WTC11 (cell line): ENCODE data around the gene MYL3. TPM values are rescaled to one million over a fixed set of nuclear protein-coding genes. Genes with fewer than 3 reads are reported as not detected.

Source experiments
- ATAC-seq: fragments of 200-7000 bp; cut with Tn5 transposase; 2 replicates; pipeline ENCODE4 v1.10.0; 2021; ENCODE audit warnings: mild to moderate bottlenecking, moderate library complexity
- CTCF ChIA-PET: fragments of 300-600 bp; sonication (Branson Sonifier 250); formaldehyde crosslinking; loops from one replicate; lab custom pipeline; 2021; ENCODE audit warnings: antibody characterized with exemption; lab: Charles Lee
- POLR2A ChIA-PET: fragments of 350-600 bp; sonication (Branson Sonifier 250); formaldehyde crosslinking; loops from one replicate; lab custom pipeline; 2021; ENCODE audit warnings: antibody characterized with exemption; lab: Charles Lee
- DNase-seq: peaks from one replicate; pipeline ENCODE4 v3.0.0; 2021; ENCODE audit warnings: low spot score
- H3K27ac Mint-ChIP-seq: 2 replicates; pipeline ENCODE4 v1.8.0; 2021; ENCODE audit warnings: mixed read lengths
- H3K27me3 Mint-ChIP-seq: 2 replicates; pipeline ENCODE4 v1.8.0; 2021; ENCODE audit warnings: low read depth, mild to moderate bottlenecking, moderate library complexity, mixed read lengths
- H3K36me3 Mint-ChIP-seq: 2 replicates; pipeline ENCODE4 v1.8.0; 2021; ENCODE audit warnings: mixed read lengths
- H3K4me1 Mint-ChIP-seq: 2 replicates; pipeline ENCODE4 v1.8.0; 2022; ENCODE audit warnings: mixed read lengths
- H3K4me3 Mint-ChIP-seq: 2 replicates; pipeline ENCODE4 v1.8.0; 2021; ENCODE audit warnings: mild to moderate bottlenecking, moderate library complexity, mixed read lengths
- H3K9me3 Mint-ChIP-seq: 2 replicates; pipeline ENCODE4 v1.8.0; 2021; ENCODE audit warnings: mixed read lengths
- ATF2 ChIP-seq: sonication (generic); formaldehyde crosslinking; IDR thresholded peaks from 2 replicates; pipeline ENCODE4 v1.8.1; 2022; ENCODE audit warnings: low read depth, missing genetic modification reagents, borderline replicate concordance
- CTCF ChIP-seq: fragments of 200-600 bp; IDR thresholded peaks from 2 replicates; pipeline ENCODE4 v1.8.0; 2022; ENCODE audit warnings: antibody characterized with exemption
- FOXK1 ChIP-seq: sonication (generic); formaldehyde crosslinking; IDR thresholded peaks from 2 replicates; pipeline ENCODE4 v1.8.0; 2022; ENCODE audit warnings: mild to moderate bottlenecking, moderate library complexity, missing genetic modification reagents
- GABPB1 ChIP-seq: sonication (generic); formaldehyde crosslinking; IDR thresholded peaks from 2 replicates; pipeline ENCODE4 v1.8.1; 2023; ENCODE audit warnings: mild to moderate bottlenecking, missing genetic modification reagents
- HMGA2 ChIP-seq: fragments of 250-450 bp; sonication (Bioruptor Pico); IDR thresholded peaks from 2 replicates; pipeline ENCODE4 v1.4.0; 2021; ENCODE audit warnings: mild to moderate bottlenecking, moderate library complexity
- MYBL2 ChIP-seq: sonication (generic); formaldehyde crosslinking; IDR thresholded peaks from 2 replicates; pipeline ENCODE4 v1.8.1; 2023; ENCODE audit warnings: mild to moderate bottlenecking, moderate library complexity, missing genetic modification reagents
- NFATC4 ChIP-seq: fragments of 250-450 bp; sonication (Bioruptor Pico); IDR thresholded peaks from 2 replicates; pipeline ENCODE4 v1.9.0; 2021; ENCODE audit warnings: mild to moderate bottlenecking
- OVOL2 ChIP-seq: fragments of 250-450 bp; sonication (Bioruptor Pico); IDR thresholded peaks from 2 replicates; pipeline ENCODE4 v1.9.0; 2021; ENCODE audit warnings: mild to moderate bottlenecking, borderline replicate concordance
- SMAD4 ChIP-seq: sonication (generic); formaldehyde crosslinking; IDR thresholded peaks from 2 replicates; pipeline ENCODE4 v1.8.0; 2022; ENCODE audit warnings: mild to moderate bottlenecking, missing genetic modification reagents
- SOX15 ChIP-seq: fragments of 250-450 bp; sonication (Bioruptor Pico); IDR thresholded peaks from 2 replicates; pipeline ENCODE4 v1.9.0; 2021; ENCODE audit warnings: mild to moderate bottlenecking
- ZNF138 ChIP-seq: sonication (generic); formaldehyde crosslinking; conservative IDR thresholded peaks from 2 replicates; pipeline ENCODE4 v1.8.1; 2022; ENCODE audit warnings: mild to moderate bottlenecking, moderate library complexity, missing genetic modification reagents
- ZNF532 ChIP-seq: fragments of 250-450 bp; sonication (Bioruptor Pico); IDR thresholded peaks from 2 replicates; pipeline ENCODE4 v1.9.0; 2021; ENCODE audit warnings: mild to moderate bottlenecking, borderline replicate concordance
- total RNA-seq: library from RNA; stranded (reverse); gene quantifications from 3 replicates; pipeline ENCODE4 v1.2.3, GENCODE V29; 2021
- TF ChIP-seq, protein P1 (sequence below): fragments of 250-450 bp; sonication (Bioruptor Pico); IDR thresholded peaks from 2 replicates; pipeline ENCODE4 v1.9.0; 2021; ENCODE audit warnings: mild to moderate bottlenecking
- TF ChIP-seq, protein P2 (sequence below): sonication (generic); formaldehyde crosslinking; IDR thresholded peaks from 2 replicates; pipeline ENCODE4 v1.8.1; 2023; ENCODE audit warnings: mild to moderate bottlenecking, missing genetic modification reagents, moderate library complexity
- TF ChIP-seq, protein P3 (sequence below): fragments of 250-450 bp; sonication (Bioruptor Pico); IDR thresholded peaks from 2 replicates; pipeline ENCODE4 v1.9.0; 2021; ENCODE audit warnings: moderate library complexity, mild to moderate bottlenecking, inconsistent platforms, borderline replicate concordance

MYL3 gene
- total RNA-seq, 1 experiment from 2014 or later: 0.31 TPM

GRCh38 chr3:46888705-46889104 is 25.5 kb upstream of the MYL3 start:
- no peak for DNase-seq
- Mint-ChIP-seq H3K27me3 (peaks cover 97% of the 10 kb centered on the region), H3K4me1 (peaks cover 43% of the 10 kb centered on the region), H3K4me3 (no peak overlapping the region), H3K36me3 (no peaks in the 10 kb centered on the region), H3K27ac (no peak overlapping the region), H3K9me3 (no peaks in the 10 kb centered on the region)
- TF ChIP-seq HMGA2 (CRISPR knock-in tag) (no peak), SMAD4 (no peak), ATF2 (no peak), ZNF138 (no peak), FOXK1 (CRISPR knock-in tag) (no peak), ZNF532 (CRISPR knock-in tag) (no peak), SOX15 (CRISPR knock-in tag) (no peak), CTCF (no peak), GABPB1 (CRISPR knock-in tag) (no peak), NFATC4 (CRISPR knock-in tag) (no peak), MYBL2 (CRISPR knock-in tag) (no peak), OVOL2 (CRISPR knock-in tag) (no peak)
- TF ChIP-seq, protein P1, sequence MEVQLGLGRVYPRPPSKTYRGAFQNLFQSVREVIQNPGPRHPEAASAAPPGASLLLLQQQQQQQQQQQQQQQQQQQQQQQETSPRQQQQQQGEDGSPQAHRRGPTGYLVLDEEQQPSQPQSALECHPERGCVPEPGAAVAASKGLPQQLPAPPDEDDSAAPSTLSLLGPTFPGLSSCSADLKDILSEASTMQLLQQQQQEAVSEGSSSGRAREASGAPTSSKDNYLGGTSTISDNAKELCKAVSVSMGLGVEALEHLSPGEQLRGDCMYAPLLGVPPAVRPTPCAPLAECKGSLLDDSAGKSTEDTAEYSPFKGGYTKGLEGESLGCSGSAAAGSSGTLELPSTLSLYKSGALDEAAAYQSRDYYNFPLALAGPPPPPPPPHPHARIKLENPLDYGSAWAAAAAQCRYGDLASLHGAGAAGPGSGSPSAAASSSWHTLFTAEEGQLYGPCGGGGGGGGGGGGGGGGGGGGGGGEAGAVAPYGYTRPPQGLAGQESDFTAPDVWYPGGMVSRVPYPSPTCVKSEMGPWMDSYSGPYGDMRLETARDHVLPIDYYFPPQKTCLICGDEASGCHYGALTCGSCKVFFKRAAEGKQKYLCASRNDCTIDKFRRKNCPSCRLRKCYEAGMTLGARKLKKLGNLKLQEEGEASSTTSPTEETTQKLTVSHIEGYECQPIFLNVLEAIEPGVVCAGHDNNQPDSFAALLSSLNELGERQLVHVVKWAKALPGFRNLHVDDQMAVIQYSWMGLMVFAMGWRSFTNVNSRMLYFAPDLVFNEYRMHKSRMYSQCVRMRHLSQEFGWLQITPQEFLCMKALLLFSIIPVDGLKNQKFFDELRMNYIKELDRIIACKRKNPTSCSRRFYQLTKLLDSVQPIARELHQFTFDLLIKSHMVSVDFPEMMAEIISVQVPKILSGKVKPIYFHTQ (CRISPR knock-in tag): no peak
- TF ChIP-seq, protein P2, sequence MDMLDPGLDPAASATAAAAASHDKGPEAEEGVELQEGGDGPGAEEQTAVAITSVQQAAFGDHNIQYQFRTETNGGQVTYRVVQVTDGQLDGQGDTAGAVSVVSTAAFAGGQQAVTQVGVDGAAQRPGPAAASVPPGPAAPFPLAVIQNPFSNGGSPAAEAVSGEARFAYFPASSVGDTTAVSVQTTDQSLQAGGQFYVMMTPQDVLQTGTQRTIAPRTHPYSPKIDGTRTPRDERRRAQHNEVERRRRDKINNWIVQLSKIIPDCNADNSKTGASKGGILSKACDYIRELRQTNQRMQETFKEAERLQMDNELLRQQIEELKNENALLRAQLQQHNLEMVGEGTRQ (CRISPR knock-in tag): no peak
- TF ChIP-seq, protein P3, sequence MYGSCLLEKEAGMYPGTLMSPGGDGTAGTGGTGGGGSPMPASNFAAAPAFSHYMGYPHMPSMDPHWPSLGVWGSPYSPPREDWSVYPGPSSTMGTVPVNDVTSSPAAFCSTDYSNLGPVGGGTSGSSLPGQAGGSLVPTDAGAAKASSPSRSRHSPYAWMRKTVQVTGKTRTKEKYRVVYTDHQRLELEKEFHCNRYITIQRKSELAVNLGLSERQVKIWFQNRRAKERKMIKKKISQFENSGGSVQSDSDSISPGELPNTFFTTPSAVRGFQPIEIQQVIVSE (CRISPR knock-in tag): no peak
- POLR2A ChIA-PET: no interaction called here
- CTCF ChIA-PET: interaction anchor here (0.9 to 1.7 kb wide), 6 partner anchors 10 to 181 kb away, joined by 3 to 7 read pairs (median 4); partner anchors contain the start of gene PRSS50
- no peak for ATAC-seq
